BJ (cell line): ENCODE results near the gene UBTF. TPM values are rescaled to one million over a fixed set of nuclear protein-coding genes. Genes with fewer than 3 reads are reported as not detected.

Experiments used
- CTCF ChIA-PET: fragments of 350-600 bp; formaldehyde crosslinking; extraction: SDS; loops from one replicate; lab custom pipeline; 2021; ENCODE audit warnings: antibody characterized with exemption, inconsistent platforms; lab: Yijun Ruan, JAX
- POLR2A ChIA-PET: fragments of 300-600 bp; sonication (Branson Sonifier 250); formaldehyde crosslinking; extraction: SDS; loops from one replicate; lab custom pipeline; 2021; ENCODE audit warnings: antibody characterized with exemption; lab: Charles Lee
- DNase-seq: peaks from one replicate; pipeline ENCODE4 v3.0.0-alpha.2; 2011; ENCODE audit warnings: low read depth
- H3K27me3 ChIP-seq: 2 replicates; pipeline ENCODE4 v1.6.0; 2011; ENCODE audit warnings: low read length; ENCODE audit not compliant: control insufficient read depth, insufficient read depth
- H3K36me3 ChIP-seq: 2 replicates; pipeline ENCODE4 v1.5.1; 2011; ENCODE audit warnings: low read length; ENCODE audit not compliant: control insufficient read depth, insufficient read depth
- H3K4me3 ChIP-seq: 2 replicates; pipeline ENCODE4 v1.5.1; 2011; ENCODE audit warnings: low read depth, mild to moderate bottlenecking, control low read depth, low read length
- polyA plus RNA-seq: library from polyadenylated mRNA; depleted of rRNA; stranded (reverse); fragments of >200 nt; gene quantifications from 2 replicates; pipeline ENCODE4 v1.2.3, GENCODE V29; 2011
- TF ChIP-seq, protein P1 (sequence below): IDR thresholded peaks from 2 replicates; pipeline ENCODE4 v1.5.1; 2011; ENCODE audit warnings: low read depth, mild to moderate bottlenecking, control low read depth, inconsistent platforms, low read length, moderate library complexity; ENCODE audit not compliant: insufficient read depth

UBTF gene
- polyA plus RNA-seq, 1 experiment, result 21.1 TPM

DNA sequence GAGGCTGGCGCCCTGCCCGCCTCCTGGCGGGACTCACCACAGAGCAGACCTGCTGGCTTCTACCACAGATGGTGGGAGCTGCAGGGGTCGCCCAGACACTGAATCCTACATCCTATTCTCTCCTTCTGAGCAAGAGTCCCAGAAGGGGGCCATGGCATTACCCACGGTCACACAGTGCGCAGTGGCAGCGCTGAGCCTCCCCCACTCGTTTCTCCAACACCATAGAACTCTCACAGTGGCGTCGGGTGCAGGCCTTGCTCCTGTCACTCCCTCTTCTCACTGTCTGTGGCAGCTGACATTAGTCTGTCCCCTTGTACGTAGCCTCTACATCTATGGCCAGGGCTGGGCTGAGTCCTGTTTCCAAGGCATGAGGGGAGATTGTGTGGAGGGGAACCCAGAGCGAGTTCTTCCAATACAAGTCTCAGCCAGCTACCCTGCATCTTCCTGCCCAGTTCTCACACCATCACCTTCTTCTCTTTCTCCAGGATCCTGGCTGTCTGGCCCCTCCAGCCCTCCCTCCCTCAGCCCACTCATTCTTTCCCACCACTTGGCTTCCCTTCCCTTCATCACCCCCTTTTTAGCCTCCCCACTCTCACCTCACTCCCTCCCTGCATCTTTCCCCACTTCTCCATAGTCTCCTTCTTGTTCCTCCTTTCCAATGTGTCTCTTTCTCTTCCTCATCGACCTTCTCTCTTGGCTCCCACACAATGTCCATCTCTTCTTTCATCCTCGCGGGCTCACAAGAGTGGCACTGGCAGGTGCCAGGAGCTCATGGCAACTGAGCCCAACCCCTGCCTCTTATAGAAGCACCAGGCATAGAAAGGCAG is 5.9 kb downstream of the UBTF start:
- CTCF ChIA-PET, result interaction anchor here (0.7 to 6.8 kb wide), 6 partner anchors 9 to 1116 kb away, joined by 3 to 59 read pairs (median 3); no protein-coding TSS in a partner anchor
- Histone ChIP-seq H3K36me3 (peaks cover 58% of the 10 kb centered on the region), H3K27me3 (no peaks in the 10 kb centered on the region), H3K4me3 (no peak overlapping the region)
- TF ChIP-seq, protein P1, sequence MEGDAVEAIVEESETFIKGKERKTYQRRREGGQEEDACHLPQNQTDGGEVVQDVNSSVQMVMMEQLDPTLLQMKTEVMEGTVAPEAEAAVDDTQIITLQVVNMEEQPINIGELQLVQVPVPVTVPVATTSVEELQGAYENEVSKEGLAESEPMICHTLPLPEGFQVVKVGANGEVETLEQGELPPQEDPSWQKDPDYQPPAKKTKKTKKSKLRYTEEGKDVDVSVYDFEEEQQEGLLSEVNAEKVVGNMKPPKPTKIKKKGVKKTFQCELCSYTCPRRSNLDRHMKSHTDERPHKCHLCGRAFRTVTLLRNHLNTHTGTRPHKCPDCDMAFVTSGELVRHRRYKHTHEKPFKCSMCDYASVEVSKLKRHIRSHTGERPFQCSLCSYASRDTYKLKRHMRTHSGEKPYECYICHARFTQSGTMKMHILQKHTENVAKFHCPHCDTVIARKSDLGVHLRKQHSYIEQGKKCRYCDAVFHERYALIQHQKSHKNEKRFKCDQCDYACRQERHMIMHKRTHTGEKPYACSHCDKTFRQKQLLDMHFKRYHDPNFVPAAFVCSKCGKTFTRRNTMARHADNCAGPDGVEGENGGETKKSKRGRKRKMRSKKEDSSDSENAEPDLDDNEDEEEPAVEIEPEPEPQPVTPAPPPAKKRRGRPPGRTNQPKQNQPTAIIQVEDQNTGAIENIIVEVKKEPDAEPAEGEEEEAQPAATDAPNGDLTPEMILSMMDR, result no peak
- POLR2A ChIA-PET, result no interaction called here
- no peak for DNase-seq

DNA sequence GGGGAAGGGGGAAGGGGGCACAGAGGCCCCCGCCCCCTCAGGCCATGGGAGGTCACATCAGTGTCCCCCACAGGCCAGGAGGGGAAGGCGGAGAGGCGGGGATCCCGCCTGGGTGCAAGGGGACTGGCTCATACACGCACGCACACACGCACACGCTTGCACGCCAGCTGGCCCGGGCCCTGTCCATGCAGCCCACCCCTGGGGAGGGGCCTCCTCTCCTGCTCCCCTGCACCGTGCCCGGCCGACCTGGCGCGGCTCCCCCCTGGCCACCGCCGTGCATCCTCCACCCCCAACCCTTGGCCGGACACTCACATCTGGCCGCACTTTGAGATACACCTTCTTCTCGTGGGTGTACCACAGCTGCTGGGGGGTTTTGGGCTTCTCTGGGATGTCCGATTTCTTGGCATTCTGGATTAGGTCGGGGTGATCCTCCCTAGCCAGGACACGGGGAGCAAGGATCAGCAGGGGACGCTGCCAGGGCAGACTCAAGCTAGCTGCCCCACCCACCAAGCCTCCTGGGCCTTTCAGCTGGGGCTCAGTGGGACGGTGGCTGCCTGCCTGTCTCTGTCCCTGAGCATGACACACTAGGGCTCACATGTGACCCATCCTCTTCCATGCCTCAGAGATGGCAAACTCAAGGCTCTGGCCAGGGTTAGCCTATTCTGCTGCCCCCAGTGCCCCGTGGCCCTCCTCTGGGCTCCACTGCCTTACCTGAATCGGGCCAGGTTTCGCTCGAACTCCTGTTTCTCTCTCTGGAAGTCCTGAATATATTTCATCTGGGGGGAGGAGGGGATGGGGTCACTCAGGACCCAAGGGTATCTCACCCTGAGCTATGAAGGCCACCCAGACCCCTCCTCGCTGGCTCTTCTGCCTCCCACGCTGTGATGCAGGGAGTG is 6.7 kb downstream of the UBTF start:
- DNase-seq, result no peak
- POLR2A ChIA-PET, result no interaction called here

DNA sequence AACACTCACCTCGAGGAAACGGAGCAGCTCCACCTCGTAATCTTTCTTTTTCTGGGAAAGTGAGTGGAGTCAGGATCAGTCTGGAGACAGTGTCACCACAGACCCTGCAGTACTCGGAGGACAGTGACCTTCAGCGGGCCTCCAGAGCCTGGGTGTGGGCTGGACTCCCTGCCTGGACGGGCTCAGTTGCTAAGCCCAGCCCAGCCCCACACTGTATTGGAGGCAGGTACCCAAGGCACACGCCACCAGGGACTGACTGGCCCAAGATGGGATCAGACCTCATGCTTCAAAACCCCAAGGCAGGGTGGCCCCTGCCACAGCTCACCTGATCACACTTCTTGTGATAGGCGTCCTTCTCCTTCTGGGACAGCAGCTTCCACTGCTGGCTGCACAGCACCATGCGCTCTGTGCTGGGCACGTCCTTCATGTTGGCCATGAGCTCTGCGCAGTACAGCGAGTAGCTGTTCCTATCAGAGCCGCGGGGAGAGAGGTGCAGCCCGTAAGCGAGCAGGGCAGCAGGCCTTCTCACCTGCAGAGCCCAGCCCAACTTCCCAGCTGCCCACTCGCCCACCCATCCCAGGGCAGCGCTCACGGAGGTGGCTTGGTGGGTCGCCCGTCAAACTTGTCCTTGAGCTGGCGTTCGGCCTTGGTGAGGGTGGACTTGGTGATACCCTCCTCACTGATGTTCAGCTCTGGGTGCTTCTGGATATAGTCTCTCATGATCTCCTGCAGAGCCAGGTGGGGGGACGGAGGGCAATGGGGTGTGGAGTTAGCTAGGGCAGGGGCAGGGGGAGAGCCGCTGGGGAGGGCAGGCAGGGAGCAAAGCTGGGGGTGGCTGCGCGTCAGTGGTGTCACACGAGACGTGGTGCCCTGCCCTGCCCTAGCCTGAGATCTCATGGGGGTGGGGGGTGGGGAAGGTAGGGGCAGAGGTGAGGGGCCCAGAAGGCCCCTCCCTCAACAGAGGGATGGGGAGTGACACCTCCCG is 7.9 kb downstream of the UBTF start:
- CTCF ChIA-PET, result interaction anchor here (0.8 to 6.8 kb wide), 15 partner anchors 9 to 311 kb away, joined by 3 to 59 read pairs (median 5); partner anchors contain the start of genes ATXN7L3, GRN, TMUB2 and UBTF
- TF ChIP-seq, protein P1, result no peak
- H3K36me3 ChIP-seq, result peaks cover 65% of the 10 kb centered on the region
- DNase-seq, result no peak
- no peak overlapping the region for H3K4me3 ChIP-seq
- POLR2A ChIA-PET, result no interaction called here
- no peaks in the 10 kb centered on the region for H3K27me3 ChIP-seq

More for the DNA sequence above, 6.7 kb downstream of the UBTF start:
- TF ChIP-seq, protein P1, result no peak
- no peaks in the 10 kb centered on the region for H3K27me3 ChIP-seq
- H3K4me3 ChIP-seq, result no peak overlapping the region
- peaks cover 60% of the 10 kb centered on the region for H3K36me3 ChIP-seq
- CTCF ChIA-PET, result interaction anchor here (0.7 to 6.8 kb wide), 8 partner anchors 8 to 135 kb away, joined by 3 to 59 read pairs (median 4); partner anchors contain the start of gene UBTF

DNA sequence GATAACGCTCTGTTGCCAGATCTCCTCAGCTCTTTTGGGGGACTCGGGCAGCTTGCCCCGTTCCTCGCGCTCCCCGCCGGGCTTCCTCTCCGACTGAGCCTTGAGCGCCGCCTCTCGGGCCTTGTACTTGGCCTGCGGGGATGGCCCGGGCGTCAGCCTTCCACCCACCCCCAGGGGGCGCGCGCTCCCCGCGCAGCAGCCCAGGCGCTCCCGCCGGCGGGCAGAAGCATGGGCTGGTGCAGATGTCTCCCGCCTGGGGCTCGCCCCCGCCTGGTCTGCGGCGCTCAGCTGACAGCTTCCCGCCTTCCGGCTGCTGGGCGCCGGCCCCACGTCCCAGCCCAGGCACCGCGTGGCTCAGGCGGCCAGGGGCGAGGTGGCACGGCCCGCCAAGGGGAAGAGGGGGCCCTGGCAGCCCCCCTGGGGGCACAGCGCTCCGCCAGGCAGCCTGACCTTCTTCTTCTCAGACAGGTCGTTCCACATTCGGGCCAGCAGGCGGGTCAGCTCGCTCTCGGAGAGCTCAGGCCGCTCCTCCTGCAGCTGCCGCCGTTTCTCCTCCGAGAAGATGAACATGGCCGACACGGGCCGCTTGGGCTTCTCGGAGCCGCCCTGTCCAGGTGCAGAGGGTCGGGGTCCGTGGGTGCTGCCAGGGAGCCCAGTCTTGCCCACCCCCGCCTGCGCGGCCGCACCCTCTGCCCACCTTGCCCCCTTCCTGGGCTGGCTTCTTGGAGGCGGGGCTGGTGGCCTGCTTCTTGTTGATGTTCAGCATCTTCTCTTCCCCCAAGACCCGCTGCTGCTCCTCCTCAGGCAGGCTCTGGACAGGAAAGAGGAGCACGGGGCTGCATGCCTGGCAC is 8.9 kb downstream of the UBTF start:
- TF ChIP-seq, protein P1, result peak; percentile 83
- Histone ChIP-seq H3K36me3 (peaks cover 57% of the 10 kb centered on the region), H3K4me3 (no peak overlapping the region), H3K27me3 (no peaks in the 10 kb centered on the region)
- DNase-seq, result no peak
- ChIA-PET CTCF (interaction anchor here (0.6 to 6.8 kb wide), 28 partner anchors 8 to 312 kb away, joined by 3 to 59 read pairs (median 4); partner anchors contain the start of genes ATXN7L3, FAM171A2, GRN and HDAC5), POLR2A (no interaction called here)
